HepG2 (cell line): Measurements from ENCODE around the gene RAB3B. TPM values are rescaled to one million over a fixed set of nuclear protein-coding genes. Genes with fewer than 3 reads are reported as not detected.

Source experiments
- ATAC-seq: fragments of 200-7000 bp; cut with Tn5 transposase; 3 replicates; pipeline ENCODE4 v1.9.1; 2020; ENCODE audit warnings: mild to moderate bottlenecking, moderate library complexity
- BruUV-seq: library from RNA; stranded (reverse); fragments of 400-500 nt; replicated peaks from 2 replicates; lab custom pipeline; 2021; lab: Mats Ljungman, UMichigan
- CTCF ChIA-PET: fragments of 300-600 bp; formaldehyde crosslinking; extraction: SDS; loops from one replicate; lab custom pipeline; 2021; ENCODE audit warnings: low total read pairs, inconsistent platforms, low intra/inter-chr PET ratio; lab: Yijun Ruan, JAX
- POLR2A ChIA-PET: fragments of 350-600 bp; sonication (Branson Sonifier 250); formaldehyde crosslinking; loops from one replicate; lab custom pipeline; 2020; ENCODE audit warnings: antibody characterized with exemption, inconsistent platforms; lab: Yijun Ruan, JAX
- DNase-seq: peaks from one replicate; pipeline ENCODE4 v3.0.0-alpha.2; 2015; ENCODE audit warnings: low spot score
- FAIRE-seq: peaks from 3 replicates; lab custom pipeline; 2011; peaks lifted over from hg19 to GRCh38; lab: Jason Lieb, UNC
- H2AFZ ChIP-seq: one replicate; pipeline ENCODE4 v1.6.1; 2011; ENCODE audit warnings: low read length, inconsistent platforms
- H3K27ac ChIP-seq: fragments of 300-600 bp; 3 replicates; pipeline ENCODE4 v1.8.0; 2011; ENCODE audit warnings: mixed run types, mild to moderate bottlenecking, mixed read lengths, low read length, inconsistent platforms; ENCODE audit not compliant: insufficient read depth; ENCODE audit errors: extremely low read length
- H3K27me3 ChIP-seq, 2 experiments: fragments of 200-600 bp in 1 of 2; 2 replicates in 1 of 2; 3 replicates in 1 of 2; pipeline versions ENCODE4 v1.6.0 to v1.8.0; 2011; ENCODE audit warnings: low read length in 2 of 2, mild to moderate bottlenecking in 2 of 2, moderate library complexity in 2 of 2, inconsistent platforms in 1 of 2; ENCODE audit not compliant: insufficient read depth in 2 of 2, control insufficient read depth in 1 of 2
- H3K36me3 ChIP-seq, 2 experiments: fragments of 200-600 bp in 1 of 2; replicated peaks in 1 of 2; 2 replicates in 1 of 2; 3 replicates in 1 of 2; pipeline versions ENCODE4 v1.5.1 to v1.8.0; 2011; ENCODE audit warnings: low read length in 2 of 2, inconsistent platforms in 1 of 2; ENCODE audit not compliant: insufficient read depth in 2 of 2, control insufficient read depth in 1 of 2
- H3K4me1 ChIP-seq: 2 replicates; pipeline ENCODE4 v1.5.1; 2012; ENCODE audit warnings: low read length, inconsistent platforms; ENCODE audit not compliant: insufficient read depth
- H3K4me2 ChIP-seq: 2 replicates; pipeline ENCODE4 v1.6.0; 2011; ENCODE audit warnings: low read depth, low read length, inconsistent platforms
- H3K4me3 ChIP-seq, 3 experiments: fragments of 200-600 bp in 1 of 3; sonication (generic), shearing (Covaris generic) in 1 of 3; replicated peaks in 1 of 3; 2 replicates each; pipeline ENCODE4 v1.5.1; 2011 to 2016; ENCODE audit warnings: low read length in 3 of 3, inconsistent platforms in 2 of 3, low read depth in 2 of 3, mild to moderate bottlenecking in 2 of 3, control low read depth in 1 of 3, mixed read lengths in 1 of 3; ENCODE audit not compliant: insufficient read depth in 1 of 3
- H3K79me2 ChIP-seq: one replicate; pipeline ENCODE4 v1.6.1; 2011; ENCODE audit warnings: low read length, inconsistent platforms; ENCODE audit not compliant: insufficient read depth
- H3K9ac ChIP-seq: 2 replicates; pipeline ENCODE4 v1.6.0; 2011; ENCODE audit warnings: mild to moderate bottlenecking, low read depth, low read length, inconsistent platforms; ENCODE audit not compliant: insufficient read depth
- H3K9me3 ChIP-seq: 2 replicates; pipeline ENCODE4 v1.5.1; 2012; ENCODE audit warnings: mild to moderate bottlenecking, low read length
- H4K20me1 ChIP-seq: 2 replicates; pipeline ENCODE4 v1.6.0; 2011; ENCODE audit warnings: inconsistent platforms, mild to moderate bottlenecking, low read length, moderate library complexity; ENCODE audit not compliant: insufficient read depth
- AGO2 ChIP-seq: fragments of 200-400 bp; formaldehyde crosslinking; optimal IDR thresholded peaks from 2 replicates; pipeline ENCODE3; 2017; ENCODE audit warnings: mild to moderate bottlenecking, low read depth, low read length, moderate library complexity
- ARHGAP35 ChIP-seq: sonication (generic); formaldehyde crosslinking; IDR thresholded peaks from 2 replicates; pipeline ENCODE4 v1.9.0; 2022; ENCODE audit warnings: mild to moderate bottlenecking, inconsistent platforms, moderate library complexity, missing genetic modification reagents, borderline replicate concordance
- FOXK2 ChIP-seq: fragments of 450-650 bp; IDR thresholded peaks from 2 replicates; pipeline ENCODE4 v1.6.1; 2016
- GABPA ChIP-seq, 2 experiments: IDR thresholded peaks; 2 replicates each; pipeline ENCODE4 v1.6.1; 2011 to 2016; ENCODE audit warnings: low read depth in 2 of 2, low read length in 1 of 2, missing biosample characterization in 1 of 2, missing genetic modification characterization in 1 of 2
- KMT2A ChIP-seq: sonication (generic); formaldehyde crosslinking; IDR thresholded peaks from 2 replicates; pipeline ENCODE4 v1.4.0; 2020; ENCODE audit warnings: missing genetic modification reagents
- MXI1 ChIP-seq: IDR thresholded peaks from 3 replicates; pipeline ENCODE4 v1.6.1; 2012; ENCODE audit warnings: low read depth, low read length, inconsistent platforms, borderline replicate concordance
- NPAS2 ChIP-seq: sonication (generic); formaldehyde crosslinking; IDR thresholded peaks from 2 replicates; pipeline ENCODE4 v1.8.0; 2022; ENCODE audit warnings: mild to moderate bottlenecking, missing genetic modification reagents, borderline replicate concordance
- PAX8 ChIP-seq: sonication (generic); formaldehyde crosslinking; IDR thresholded peaks from 2 replicates; pipeline ENCODE4 v1.8.0; 2022; ENCODE audit warnings: mild to moderate bottlenecking, missing genetic modification reagents, borderline replicate concordance
- PRPF4 ChIP-seq: fragments of 200-400 bp; formaldehyde crosslinking; IDR thresholded peaks from 2 replicates; pipeline ENCODE4 v1.6.1; 2016; ENCODE audit warnings: low read length, low read depth; ENCODE audit not compliant: poor library complexity, severe bottlenecking
- RBM39 ChIP-seq: fragments of 200-400 bp; formaldehyde crosslinking; IDR thresholded peaks from one replicate; pipeline ENCODE4 v1.6.1; 2018; ENCODE audit warnings: antibody characterized with exemption, mild to moderate bottlenecking, low read depth, low read length; ENCODE audit not compliant: poor library complexity, severe bottlenecking
- ZNF317 ChIP-seq: sonication (generic); formaldehyde crosslinking; IDR thresholded peaks from 2 replicates; pipeline ENCODE4 v1.5.0; 2020; ENCODE audit warnings: mild to moderate bottlenecking, missing genetic modification reagents
- ZNF333 ChIP-seq: sonication (generic); formaldehyde crosslinking; IDR thresholded peaks from 2 replicates; pipeline ENCODE4 v1.4.0; 2020; ENCODE audit warnings: mild to moderate bottlenecking, missing genetic modification reagents, borderline replicate concordance
- ZNF644 ChIP-seq: IDR thresholded peaks from 2 replicates; pipeline ENCODE4 v1.6.1; 2016; ENCODE audit warnings: low read depth
- ZNF839 ChIP-seq: sonication (generic); formaldehyde crosslinking; IDR thresholded peaks from 2 replicates; pipeline ENCODE4 v1.4.0; 2020; ENCODE audit warnings: missing genetic modification reagents, mild to moderate bottlenecking, borderline replicate concordance
- WGBS: methylation state at CpG from one replicate; pipeline ENCODE4 v1.1.6; 2017; ENCODE audit warnings: low lambda C conversion rate; 5-methylcytosine and 5-hydroxymethylcytosine counted together
- in situ Hi-C: cut with HindIII; loops from 2 replicates; pipeline ENCODE4 v1.10.0; 2017; ENCODE audit warnings: low pct_unique_long_range_greater_than_20kb; ENCODE audit not compliant: extremely low pct_ligation_motif_present
- intact Hi-C: fragments of 100-400 bp; cut with micrococcal nuclease; formaldehyde crosslinking; loops from one replicate; pipeline ENCODE4 v1.10.0; 2022; ENCODE audit not compliant: unreplicated experiment
- polyA plus RNA-seq, 8 experiments: library from polyadenylated mRNA; depleted of rRNA in 3 of 8; stranded (reverse) in 7 of 8; unstranded in 1 of 8; fragments of >200 nt; fragmentation: Illumina TruSeq in 4 of 8; extraction: Trizol in 4 of 8; gene quantifications; 2 replicates each; pipeline versions ENCODE4 v1.2.1 to v1.2.3, GENCODE V29; 2011 to 2016; ENCODE audit warnings: low read depth in 4 of 8, missing spikeins in 1 of 8, mixed read lengths in 1 of 8; ENCODE audit not compliant: insufficient read depth in 1 of 8
- total RNA-seq, 5 experiments: library from RNA; depleted of rRNA; stranded (reverse); fragments of >200 nt; fragmentation: Illumina TruSeq; extraction: Trizol; gene quantifications; 2 replicates each; pipeline ENCODE4 v1.2.3, GENCODE V29; 2016; ENCODE audit warnings: low read depth in 1 of 5
- TF ChIP-seq, protein P1 (sequence below): sonication (generic); formaldehyde crosslinking; IDR thresholded peaks from 2 replicates; pipeline ENCODE4 v1.9.0; 2021; ENCODE audit warnings: mild to moderate bottlenecking, missing genetic modification reagents
- TF ChIP-seq, protein P2 (sequence below): sonication (generic); formaldehyde crosslinking; IDR thresholded peaks from 2 replicates; pipeline ENCODE4 v1.5.1; 2020; ENCODE audit warnings: missing genetic modification reagents, mild to moderate bottlenecking, borderline replicate concordance
- TF ChIP-seq, protein P3 (sequence below): sonication (generic); formaldehyde crosslinking; IDR thresholded peaks from 2 replicates; pipeline ENCODE4 v1.4.0; 2020; ENCODE audit warnings: missing genetic modification reagents, borderline replicate concordance

RAB3B gene
- total and polyA plus RNA-seq, 2 of the 13 experiments (the other 11 are each of a cell fraction or from before 2014, with no cell fraction given), result 1.0 to 1.2 TPM

DNA sequence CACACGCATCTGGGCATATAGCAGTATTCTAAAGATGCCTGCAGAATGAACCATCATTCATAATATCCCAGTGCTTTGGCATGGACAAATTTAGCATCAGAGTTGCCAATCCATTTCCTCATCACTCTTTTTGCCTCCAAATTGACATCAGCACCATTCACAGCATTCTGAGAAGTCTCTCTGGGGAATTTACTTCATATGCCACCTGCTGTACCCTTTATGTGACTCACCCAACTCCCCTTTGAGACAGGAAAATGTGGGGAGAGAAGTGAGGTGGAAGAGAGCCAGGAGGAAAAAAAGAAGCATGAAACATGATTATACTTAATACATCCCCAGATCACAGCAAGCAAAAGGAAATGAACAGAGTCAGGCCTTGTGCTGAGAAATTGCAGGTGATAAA lies 37.4 kb downstream of the RAB3B start:
- intact Hi-C loops (no loop called here), in situ Hi-C loops (no loop called here)
- DNase-seq (no peak), ATAC-seq (no peak), FAIRE-seq (no peak)
- no TSS peak for BruUV-seq
- Histone ChIP-seq H3K4me1 (peaks cover 8% of the 10 kb centered on the region), H3K27ac (no peak overlapping the region), H3K79me2 (no peaks in the 10 kb centered on the region), H3K4me3 (no peak overlapping the region), H3K9ac (no peak overlapping the region), H3K36me3 (no peaks in the 10 kb centered on the region), H3K4me2 (no peak overlapping the region), H3K9me3 (peaks cover 6% of the 10 kb centered on the region; the same call in 1 of the 2 replicates), H4K20me1 (no peaks in the 10 kb centered on the region), H3K27me3 (no peaks in the 10 kb centered on the region), H2AFZ (no peak overlapping the region)
- ChIA-PET CTCF (no interaction called here), POLR2A (no interaction called here)
- 93% methylated on average over 1 of the region's 1 CpG for WGBS
- TF ChIP-seq ARHGAP35 (CRISPR knock-in tag), result no peak
- TF ChIP-seq, protein P1, sequence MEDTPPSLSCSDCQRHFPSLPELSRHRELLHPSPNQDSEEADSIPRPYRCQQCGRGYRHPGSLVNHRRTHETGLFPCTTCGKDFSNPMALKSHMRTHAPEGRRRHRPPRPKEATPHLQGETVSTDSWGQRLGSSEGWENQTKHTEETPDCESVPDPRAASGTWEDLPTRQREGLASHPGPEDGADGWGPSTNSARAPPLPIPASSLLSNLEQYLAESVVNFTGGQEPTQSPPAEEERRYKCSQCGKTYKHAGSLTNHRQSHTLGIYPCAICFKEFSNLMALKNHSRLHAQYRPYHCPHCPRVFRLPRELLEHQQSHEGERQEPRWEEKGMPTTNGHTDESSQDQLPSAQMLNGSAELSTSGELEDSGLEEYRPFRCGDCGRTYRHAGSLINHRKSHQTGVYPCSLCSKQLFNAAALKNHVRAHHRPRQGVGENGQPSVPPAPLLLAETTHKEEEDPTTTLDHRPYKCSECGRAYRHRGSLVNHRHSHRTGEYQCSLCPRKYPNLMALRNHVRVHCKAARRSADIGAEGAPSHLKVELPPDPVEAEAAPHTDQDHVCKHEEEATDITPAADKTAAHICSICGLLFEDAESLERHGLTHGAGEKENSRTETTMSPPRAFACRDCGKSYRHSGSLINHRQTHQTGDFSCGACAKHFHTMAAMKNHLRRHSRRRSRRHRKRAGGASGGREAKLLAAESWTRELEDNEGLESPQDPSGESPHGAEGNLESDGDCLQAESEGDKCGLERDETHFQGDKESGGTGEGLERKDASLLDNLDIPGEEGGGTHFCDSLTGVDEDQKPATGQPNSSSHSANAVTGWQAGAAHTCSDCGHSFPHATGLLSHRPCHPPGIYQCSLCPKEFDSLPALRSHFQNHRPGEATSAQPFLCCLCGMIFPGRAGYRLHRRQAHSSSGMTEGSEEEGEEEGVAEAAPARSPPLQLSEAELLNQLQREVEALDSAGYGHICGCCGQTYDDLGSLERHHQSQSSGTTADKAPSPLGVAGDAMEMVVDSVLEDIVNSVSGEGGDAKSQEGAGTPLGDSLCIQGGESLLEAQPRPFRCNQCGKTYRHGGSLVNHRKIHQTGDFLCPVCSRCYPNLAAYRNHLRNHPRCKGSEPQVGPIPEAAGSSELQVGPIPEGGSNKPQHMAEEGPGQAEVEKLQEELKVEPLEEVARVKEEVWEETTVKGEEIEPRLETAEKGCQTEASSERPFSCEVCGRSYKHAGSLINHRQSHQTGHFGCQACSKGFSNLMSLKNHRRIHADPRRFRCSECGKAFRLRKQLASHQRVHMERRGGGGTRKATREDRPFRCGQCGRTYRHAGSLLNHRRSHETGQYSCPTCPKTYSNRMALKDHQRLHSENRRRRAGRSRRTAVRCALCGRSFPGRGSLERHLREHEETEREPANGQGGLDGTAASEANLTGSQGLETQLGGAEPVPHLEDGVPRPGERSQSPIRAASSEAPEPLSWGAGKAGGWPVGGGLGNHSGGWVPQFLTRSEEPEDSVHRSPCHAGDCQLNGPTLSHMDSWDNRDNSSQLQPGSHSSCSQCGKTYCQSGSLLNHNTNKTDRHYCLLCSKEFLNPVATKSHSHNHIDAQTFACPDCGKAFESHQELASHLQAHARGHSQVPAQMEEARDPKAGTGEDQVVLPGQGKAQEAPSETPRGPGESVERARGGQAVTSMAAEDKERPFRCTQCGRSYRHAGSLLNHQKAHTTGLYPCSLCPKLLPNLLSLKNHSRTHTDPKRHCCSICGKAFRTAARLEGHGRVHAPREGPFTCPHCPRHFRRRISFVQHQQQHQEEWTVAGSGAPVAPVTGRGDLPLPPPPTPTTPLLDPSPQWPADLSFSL, result no peak
- TF ChIP-seq AGO2, result no peak
- TF ChIP-seq PRPF4, result no peak
- TF ChIP-seq, protein P2, sequence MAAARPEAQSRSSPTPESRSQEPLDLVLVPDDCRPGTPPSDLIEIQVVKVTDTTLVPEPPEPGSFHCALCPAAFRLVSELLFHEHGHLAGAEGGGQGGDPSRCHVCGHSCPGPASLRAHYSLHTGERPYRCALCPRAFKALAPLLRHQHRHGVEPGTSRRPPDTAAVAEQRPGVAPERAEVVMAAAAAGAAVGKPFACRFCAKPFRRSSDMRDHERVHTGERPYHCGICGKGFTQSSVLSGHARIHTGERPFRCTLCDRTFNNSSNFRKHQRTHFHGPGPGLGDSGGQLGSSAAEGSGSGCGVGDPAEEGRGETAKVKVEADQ (CRISPR knock-in tag), result no peak
- no peak for TF ChIP-seq MXI1
- no peak for TF ChIP-seq ZNF333
- TF ChIP-seq FOXK2, result no peak
- no peak for TF ChIP-seq PAX8
- no peak for TF ChIP-seq NPAS2
- no peak for TF ChIP-seq ZNF317 (CRISPR knock-in tag)
- no peak for TF ChIP-seq ZNF839 (CRISPR knock-in tag)
- no peak for TF ChIP-seq GABPA (IDR thresholded peaks at IDR 0.05; ENCODE audit: low read depth, low read length)
- no peak for TF ChIP-seq GABPA (CRISPR knock-in tag; IDR thresholded peaks at IDR 0.05; ENCODE audit: low read depth)
- no peak for TF ChIP-seq ZNF644 (CRISPR knock-in tag)
- no peak for TF ChIP-seq RBM39
- TF ChIP-seq, protein P3, sequence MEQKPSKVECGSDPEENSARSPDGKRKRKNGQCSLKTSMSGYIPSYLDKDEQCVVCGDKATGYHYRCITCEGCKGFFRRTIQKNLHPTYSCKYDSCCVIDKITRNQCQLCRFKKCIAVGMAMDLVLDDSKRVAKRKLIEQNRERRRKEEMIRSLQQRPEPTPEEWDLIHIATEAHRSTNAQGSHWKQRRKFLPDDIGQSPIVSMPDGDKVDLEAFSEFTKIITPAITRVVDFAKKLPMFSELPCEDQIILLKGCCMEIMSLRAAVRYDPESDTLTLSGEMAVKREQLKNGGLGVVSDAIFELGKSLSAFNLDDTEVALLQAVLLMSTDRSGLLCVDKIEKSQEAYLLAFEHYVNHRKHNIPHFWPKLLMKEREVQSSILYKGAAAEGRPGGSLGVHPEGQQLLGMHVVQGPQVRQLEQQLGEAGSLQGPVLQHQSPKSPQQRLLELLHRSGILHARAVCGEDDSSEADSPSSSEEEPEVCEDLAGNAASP (CRISPR knock-in tag), result no peak
- TF ChIP-seq KMT2A (CRISPR knock-in tag), result no peak
